ENCODE data around the gene CPSF4L.

DNA sequence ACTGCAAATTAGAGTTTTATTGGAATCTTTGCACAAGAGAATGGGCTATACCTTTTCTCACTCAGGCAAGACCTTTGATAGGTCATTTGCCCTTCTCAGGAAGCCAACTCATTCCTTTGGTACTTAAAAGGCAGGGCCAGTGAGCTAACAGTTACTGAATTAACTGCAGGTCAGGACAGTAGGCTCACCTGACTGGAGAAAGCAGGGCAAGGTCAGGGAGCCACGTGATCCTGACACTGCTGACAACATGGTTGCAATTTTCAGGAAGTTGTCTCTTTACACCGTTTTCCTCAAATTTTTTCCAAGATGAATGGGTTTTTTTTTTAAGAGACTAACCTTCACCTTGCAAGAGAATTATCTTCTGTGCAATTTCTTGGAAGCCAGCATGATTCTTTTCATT is 21.1 kb downstream of the CPSF4L start:
- TF ChIP-seq, protein P1, sequence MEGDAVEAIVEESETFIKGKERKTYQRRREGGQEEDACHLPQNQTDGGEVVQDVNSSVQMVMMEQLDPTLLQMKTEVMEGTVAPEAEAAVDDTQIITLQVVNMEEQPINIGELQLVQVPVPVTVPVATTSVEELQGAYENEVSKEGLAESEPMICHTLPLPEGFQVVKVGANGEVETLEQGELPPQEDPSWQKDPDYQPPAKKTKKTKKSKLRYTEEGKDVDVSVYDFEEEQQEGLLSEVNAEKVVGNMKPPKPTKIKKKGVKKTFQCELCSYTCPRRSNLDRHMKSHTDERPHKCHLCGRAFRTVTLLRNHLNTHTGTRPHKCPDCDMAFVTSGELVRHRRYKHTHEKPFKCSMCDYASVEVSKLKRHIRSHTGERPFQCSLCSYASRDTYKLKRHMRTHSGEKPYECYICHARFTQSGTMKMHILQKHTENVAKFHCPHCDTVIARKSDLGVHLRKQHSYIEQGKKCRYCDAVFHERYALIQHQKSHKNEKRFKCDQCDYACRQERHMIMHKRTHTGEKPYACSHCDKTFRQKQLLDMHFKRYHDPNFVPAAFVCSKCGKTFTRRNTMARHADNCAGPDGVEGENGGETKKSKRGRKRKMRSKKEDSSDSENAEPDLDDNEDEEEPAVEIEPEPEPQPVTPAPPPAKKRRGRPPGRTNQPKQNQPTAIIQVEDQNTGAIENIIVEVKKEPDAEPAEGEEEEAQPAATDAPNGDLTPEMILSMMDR (IDR thresholded peaks at IDR 0.05) = no peak
- TF ChIP-seq POLR2AphosphoS5 (IDR thresholded peaks at IDR 0.05; ENCODE audit: low read depth, low read length) = no peak
- TF ChIP-seq, protein P2, sequence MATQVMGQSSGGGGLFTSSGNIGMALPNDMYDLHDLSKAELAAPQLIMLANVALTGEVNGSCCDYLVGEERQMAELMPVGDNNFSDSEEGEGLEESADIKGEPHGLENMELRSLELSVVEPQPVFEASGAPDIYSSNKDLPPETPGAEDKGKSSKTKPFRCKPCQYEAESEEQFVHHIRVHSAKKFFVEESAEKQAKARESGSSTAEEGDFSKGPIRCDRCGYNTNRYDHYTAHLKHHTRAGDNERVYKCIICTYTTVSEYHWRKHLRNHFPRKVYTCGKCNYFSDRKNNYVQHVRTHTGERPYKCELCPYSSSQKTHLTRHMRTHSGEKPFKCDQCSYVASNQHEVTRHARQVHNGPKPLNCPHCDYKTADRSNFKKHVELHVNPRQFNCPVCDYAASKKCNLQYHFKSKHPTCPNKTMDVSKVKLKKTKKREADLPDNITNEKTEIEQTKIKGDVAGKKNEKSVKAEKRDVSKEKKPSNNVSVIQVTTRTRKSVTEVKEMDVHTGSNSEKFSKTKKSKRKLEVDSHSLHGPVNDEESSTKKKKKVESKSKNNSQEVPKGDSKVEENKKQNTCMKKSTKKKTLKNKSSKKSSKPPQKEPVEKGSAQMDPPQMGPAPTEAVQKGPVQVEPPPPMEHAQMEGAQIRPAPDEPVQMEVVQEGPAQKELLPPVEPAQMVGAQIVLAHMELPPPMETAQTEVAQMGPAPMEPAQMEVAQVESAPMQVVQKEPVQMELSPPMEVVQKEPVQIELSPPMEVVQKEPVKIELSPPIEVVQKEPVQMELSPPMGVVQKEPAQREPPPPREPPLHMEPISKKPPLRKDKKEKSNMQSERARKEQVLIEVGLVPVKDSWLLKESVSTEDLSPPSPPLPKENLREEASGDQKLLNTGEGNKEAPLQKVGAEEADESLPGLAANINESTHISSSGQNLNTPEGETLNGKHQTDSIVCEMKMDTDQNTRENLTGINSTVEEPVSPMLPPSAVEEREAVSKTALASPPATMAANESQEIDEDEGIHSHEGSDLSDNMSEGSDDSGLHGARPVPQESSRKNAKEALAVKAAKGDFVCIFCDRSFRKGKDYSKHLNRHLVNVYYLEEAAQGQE (IDR thresholded peaks at IDR 0.05; ENCODE audit: insufficient read depth in 1 of 2, low read depth in 2 of 2, low read length in 1 of 2) = no peak
- no peak for TF ChIP-seq SIN3A (IDR thresholded peaks at IDR 0.05; ENCODE audit: borderline replicate concordance, insufficient read depth, low read depth, low read length)
- TF ChIP-seq TCF7L2 (IDR thresholded peaks at IDR 0.05; ENCODE audit: low read depth, low read length) = no peak

All from Panc1 (cell line).